H1 (cell line): ENCODE results near the gene SLU7. TPM values are rescaled to one million over a fixed set of nuclear protein-coding genes. Genes with fewer than 3 reads are reported as not detected.

Experiments used
- CHD2 ChIP-seq: IDR thresholded peaks from 2 replicates; pipeline ENCODE4 v1.6.1; 2012; ENCODE audit warnings: low read length, improper control_type of control experiment
- CTBP2 ChIP-seq: IDR thresholded peaks from 2 replicates; pipeline ENCODE4 v1.7.0; 2011; ENCODE audit warnings: borderline replicate concordance, mild to moderate bottlenecking, moderate library complexity, mixed read lengths, low read length; ENCODE audit not compliant: insufficient read depth, insufficient read length
- MAFK ChIP-seq: IDR thresholded peaks from 2 replicates; pipeline ENCODE4 v1.6.1; 2012; ENCODE audit warnings: low read depth, mild to moderate bottlenecking, improper control_type of control experiment, low read length
- polyA plus RNA-seq, 7 experiments: library from polyadenylated mRNA; depleted of rRNA in 3 of 7; stranded (reverse) in 5 of 7; unstranded in 2 of 7; fragments of >200 nt in 5 of 7; fragments of 200-250 nt in 2 of 7; gene quantifications; 1 replicate in 5 of 7; 2 replicates in 1 of 7; 4 replicates in 1 of 7; pipeline versions ENCODE4 v1.2.1 to v1.2.3, GENCODE V29; 2011 to 2013; ENCODE audit warnings: missing spikeins in 2 of 7, mixed read lengths in 2 of 7
- total RNA-seq: library from RNA; stranded (reverse); fragmentation: NEBNext Ultra II Directional; extraction: Animal tissue kit (Norgen Biotek cat#: 25700); gene quantifications from 2 replicates; pipeline ENCODE4 v1.2.1, GENCODE V29; 2021

The SLU7 gene
- total and polyA plus RNA-seq, 2 of the 8 experiments (the other 6 are each of a cell fraction or from before 2014, with no cell fraction given) = 6.0 to 34.1 TPM

DNA sequence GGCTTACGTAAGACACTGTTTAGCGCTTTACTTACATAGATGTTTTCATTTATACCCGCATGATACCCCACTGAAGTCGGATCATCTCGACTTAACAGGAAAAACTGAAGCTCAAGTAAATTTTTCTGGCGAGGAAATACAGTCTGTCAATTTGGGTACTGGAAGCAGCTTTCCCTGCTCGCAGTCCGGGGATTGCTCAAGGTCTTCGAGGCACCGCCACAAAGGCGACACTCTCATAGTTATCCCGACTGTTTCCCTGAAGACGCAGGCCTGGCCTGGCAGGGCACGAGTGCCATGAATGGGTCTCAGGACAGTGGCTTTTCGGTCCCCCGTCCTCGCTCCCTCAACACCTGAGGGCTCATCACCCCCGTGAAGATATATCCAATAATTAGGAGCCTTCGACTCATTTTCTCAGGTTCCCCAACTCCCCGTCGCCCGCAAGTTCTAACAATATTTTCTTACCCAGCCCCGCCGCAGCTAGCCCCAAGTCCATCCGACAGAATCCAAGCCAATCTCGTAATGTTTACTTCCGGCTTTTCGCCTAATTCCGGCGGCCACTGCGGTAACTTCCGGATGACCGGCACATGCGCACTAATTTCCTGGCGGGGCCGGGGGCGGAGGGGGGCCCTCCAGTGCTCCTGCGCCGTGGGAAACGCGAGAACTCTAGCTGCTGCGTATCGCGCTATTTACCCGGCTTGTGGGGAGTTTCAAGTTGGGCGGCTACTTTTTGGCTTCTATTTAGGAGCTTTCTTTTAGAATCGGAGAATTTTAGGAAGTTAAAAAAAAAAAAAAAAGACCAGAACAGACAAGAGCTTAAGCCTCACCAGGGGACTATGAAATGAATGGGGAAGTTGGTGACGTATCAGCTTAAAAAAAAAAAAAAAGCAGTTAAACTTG, at the start of gene SLU7 (continued):
- TF ChIP-seq CTBP2 (no peak), MAFK (no peak), CHD2 (peak; percentile 96)
